Frontal cortex (tissue), 4 donors: ENCODE results near the gene C6orf89. TPM values are rescaled to one million over a fixed set of nuclear protein-coding genes. Genes with fewer than 3 reads are reported as not detected.
"Not testable (repeated sequence)": the region's sequence is repeated elsewhere in the genome, so short reads cannot be mapped to it uniquely, and the experiment has no call there.

ENCODE experiments used
- DNase-seq, 2 donors: peaks; one replicate each; pipeline ENCODE4 v3.0.0; 2012; ENCODE audit warnings: low spot score in 2 of 2
- FAIRE-seq: peaks from 2 replicates; lab custom pipeline; 2012; peaks lifted over from hg19 to GRCh38; lab: Jason Lieb, UNC
- total RNA-seq: library from RNA; depleted of rRNA; stranded (reverse); fragments of >200 nt; gene quantifications from one replicate; pipeline ENCODE4 v1.2.3, GENCODE V29; 2014
- donor health status: control.
- donor health status: control.
- donor health status: control.

Gene C6orf89
- total RNA-seq, 1 donor from 2014 or later, result 28.9 TPM

GRCh38 chr6:36937896-36938295 is 52.1 kb downstream of the C6orf89 start:
- FAIRE-seq, result no peak
- no peak for DNase-seq

- FAIRE-seq (no peak), DNase-seq (no peak)
These were observed 52.8 kb downstream of the C6orf89 start for GRCh38 chr6:36938536-36938935.

- not testable (repeated sequence) for DNase-seq, FAIRE-seq
These were observed 53.3 kb downstream of the C6orf89 start for GRCh38 chr6:36939005-36939404.

- FAIRE-seq (no peak), DNase-seq (no peak)
These were observed 54.3 kb downstream of the C6orf89 start for GRCh38 chr6:36940027-36940426.

GRCh38 chr6:36941561-36941960 is 55.8 kb downstream of the C6orf89 start:
- DNase-seq, FAIRE-seq: not testable (repeated sequence)

- FAIRE-seq, DNase-seq: not testable (repeated sequence)
These were observed 56.6 kb downstream of the C6orf89 start for GRCh38 chr6:36942329-36942728.

- DNase-seq (no peak), FAIRE-seq (no peak)
These were observed 58.9 kb downstream of the C6orf89 start for GRCh38 chr6:36944650-36945049.

- FAIRE-seq (no peak), DNase-seq (no peak)
These were observed 59.5 kb downstream of the C6orf89 start for GRCh38 chr6:36945301-36945700.

- FAIRE-seq (no peak), DNase-seq (no peak)
These were observed 60.8 kb downstream of the C6orf89 start for GRCh38 chr6:36946526-36946925.

- DNase-seq (peak in 1 of 2 donors; percentile 67), FAIRE-seq (no peak)
These were observed 62.0 kb downstream of the C6orf89 start for GRCh38 chr6:36947570-36948351.

- not testable (repeated sequence) for DNase-seq, FAIRE-seq
These were observed 63.3 kb downstream of the C6orf89 start for GRCh38 chr6:36949076-36949475.

- FAIRE-seq, result no peak
- DNase-seq, result no peak
These were observed 63.9 kb downstream of the C6orf89 start for GRCh38 chr6:36949636-36950035.

GRCh38 chr6:36953931-36954261 is 68.1 kb downstream of the C6orf89 start:
- FAIRE-seq (no peak), DNase-seq (no peak)

- no peak for FAIRE-seq
These were observed 68.6 kb downstream of the C6orf89 start, which contains the start of gene PI16 for GRCh38 chr6:36954262-36954931. TSS of gene PI16 (plus strand) at chr6:36954738. CDS start at chr6:36954761, 23 bp downstream.

GRCh38 chr6:36955136-36955535 is 69.4 kb downstream of the C6orf89 start:
- no peak for FAIRE-seq

More at GRCh38 chr6:36954262-36954931, 68.6 kb downstream of the C6orf89 start, which contains the start of gene PI16:
- DNase-seq, result no peak

GRCh38 chr6:36955671-36956445 is 70.1 kb downstream of the C6orf89 start:
- FAIRE-seq, result no peak

More at GRCh38 chr6:36955136-36955535, 69.4 kb downstream of the C6orf89 start:
- no peak for DNase-seq

GRCh38 chr6:36956446-36956820 is 70.7 kb downstream of the C6orf89 start:
- FAIRE-seq (no peak), DNase-seq (no peak)

More at GRCh38 chr6:36955671-36956445, 70.1 kb downstream of the C6orf89 start:
- no peak for DNase-seq

GRCh38 chr6:36957773-36958271 is 72.1 kb downstream of the C6orf89 start:
- DNase-seq (no peak), FAIRE-seq (no peak)

GRCh38 chr6:36958775-36959554 is 73.2 kb downstream of the C6orf89 start:
- DNase-seq (no peak), FAIRE-seq (no peak)
